D721Med (cell line): ENCODE measurements around the gene PGLYRP4.
A peak's percentile ranks its signal among the peaks of the same experiment; 100 is the strongest.

Experiments used
- DNase-seq: peaks from one replicate; pipeline ENCODE4 v3.0.0; 2011; ENCODE audit warnings: low spot score; ENCODE audit not compliant: insufficient read length
- FAIRE-seq: peaks from 2 replicates; lab custom pipeline; 2011; peaks lifted over from hg19 to GRCh38; lab: Jason Lieb, UNC
- TF ChIP-seq, protein P1 (sequence below): IDR thresholded peaks from 2 replicates; pipeline ENCODE4 v1.5.1; 2012; ENCODE audit warnings: mild to moderate bottlenecking, control low read depth; ENCODE audit not compliant: insufficient read depth; ENCODE audit errors: missing control alignments

Gene PGLYRP4

DNA sequence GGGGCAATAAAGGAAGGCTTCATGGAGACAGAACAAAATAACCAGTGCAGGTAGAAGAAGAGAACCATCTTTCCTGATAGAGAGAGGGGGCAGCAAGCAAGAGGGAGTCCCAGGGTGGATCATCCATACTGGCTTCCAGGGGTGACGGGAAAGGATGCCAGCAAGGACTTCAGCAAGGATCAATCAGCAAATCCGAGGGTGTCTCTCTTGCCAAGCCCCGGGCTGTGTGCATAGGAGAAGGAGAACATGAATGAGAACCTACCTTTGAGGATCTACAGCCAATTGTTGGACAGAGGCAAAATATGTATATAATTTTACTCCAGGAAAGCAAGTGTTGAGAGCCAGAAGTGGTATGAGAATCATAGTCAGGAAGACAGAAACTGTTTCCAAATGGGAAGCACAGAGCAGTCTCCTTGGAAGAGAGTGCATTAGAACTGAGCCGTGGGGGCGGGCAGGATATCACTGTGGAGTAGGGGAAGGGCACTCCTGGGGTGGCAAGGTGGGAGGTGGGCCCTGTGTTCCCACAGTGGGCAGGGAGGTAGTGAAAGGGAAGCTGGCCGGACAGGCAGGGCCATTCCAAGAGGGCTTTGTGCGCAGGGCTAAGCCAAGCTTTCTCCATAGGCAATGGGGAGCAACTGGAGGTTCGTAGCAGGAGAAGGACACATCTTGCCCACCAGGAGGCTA lies 7.9 kb upstream of the PGLYRP4 start:
- DNase-seq (no peak), FAIRE-seq (no peak)
- TF ChIP-seq, protein P1, sequence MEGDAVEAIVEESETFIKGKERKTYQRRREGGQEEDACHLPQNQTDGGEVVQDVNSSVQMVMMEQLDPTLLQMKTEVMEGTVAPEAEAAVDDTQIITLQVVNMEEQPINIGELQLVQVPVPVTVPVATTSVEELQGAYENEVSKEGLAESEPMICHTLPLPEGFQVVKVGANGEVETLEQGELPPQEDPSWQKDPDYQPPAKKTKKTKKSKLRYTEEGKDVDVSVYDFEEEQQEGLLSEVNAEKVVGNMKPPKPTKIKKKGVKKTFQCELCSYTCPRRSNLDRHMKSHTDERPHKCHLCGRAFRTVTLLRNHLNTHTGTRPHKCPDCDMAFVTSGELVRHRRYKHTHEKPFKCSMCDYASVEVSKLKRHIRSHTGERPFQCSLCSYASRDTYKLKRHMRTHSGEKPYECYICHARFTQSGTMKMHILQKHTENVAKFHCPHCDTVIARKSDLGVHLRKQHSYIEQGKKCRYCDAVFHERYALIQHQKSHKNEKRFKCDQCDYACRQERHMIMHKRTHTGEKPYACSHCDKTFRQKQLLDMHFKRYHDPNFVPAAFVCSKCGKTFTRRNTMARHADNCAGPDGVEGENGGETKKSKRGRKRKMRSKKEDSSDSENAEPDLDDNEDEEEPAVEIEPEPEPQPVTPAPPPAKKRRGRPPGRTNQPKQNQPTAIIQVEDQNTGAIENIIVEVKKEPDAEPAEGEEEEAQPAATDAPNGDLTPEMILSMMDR, result no peak

DNA sequence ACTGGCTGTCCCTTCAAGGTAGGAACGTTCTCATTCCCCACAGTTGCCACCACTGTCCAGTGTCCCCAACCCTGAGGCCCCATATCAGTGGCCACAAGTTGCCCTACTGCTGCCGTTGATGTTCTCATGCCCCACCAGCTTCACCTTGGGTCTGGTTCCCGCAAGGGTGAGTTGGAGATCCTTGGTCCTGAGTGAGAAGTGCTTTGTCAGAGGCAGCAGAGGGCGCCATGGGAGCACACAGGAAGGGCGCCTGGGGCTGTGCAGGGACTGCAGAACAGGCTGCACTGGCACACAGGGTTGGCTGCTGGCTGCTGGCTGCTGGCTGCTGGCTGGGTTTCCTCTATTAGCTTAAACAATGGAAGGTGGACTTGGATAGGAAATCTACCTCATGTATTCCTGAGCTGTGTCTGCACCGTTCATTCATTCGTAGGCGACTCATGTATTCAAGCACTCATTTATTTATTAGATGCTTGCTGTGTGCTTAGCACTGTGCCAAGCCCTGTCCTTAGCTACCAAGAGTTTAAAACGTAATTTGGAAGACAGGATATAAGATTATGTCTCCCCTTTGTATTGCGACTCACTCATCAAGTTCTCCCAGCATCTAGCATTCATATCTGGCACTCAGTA lies 6.9 kb upstream of the PGLYRP4 start:
- no peak for DNase-seq
- TF ChIP-seq, protein P1, result peak; percentile 64
- no peak for FAIRE-seq

DNA sequence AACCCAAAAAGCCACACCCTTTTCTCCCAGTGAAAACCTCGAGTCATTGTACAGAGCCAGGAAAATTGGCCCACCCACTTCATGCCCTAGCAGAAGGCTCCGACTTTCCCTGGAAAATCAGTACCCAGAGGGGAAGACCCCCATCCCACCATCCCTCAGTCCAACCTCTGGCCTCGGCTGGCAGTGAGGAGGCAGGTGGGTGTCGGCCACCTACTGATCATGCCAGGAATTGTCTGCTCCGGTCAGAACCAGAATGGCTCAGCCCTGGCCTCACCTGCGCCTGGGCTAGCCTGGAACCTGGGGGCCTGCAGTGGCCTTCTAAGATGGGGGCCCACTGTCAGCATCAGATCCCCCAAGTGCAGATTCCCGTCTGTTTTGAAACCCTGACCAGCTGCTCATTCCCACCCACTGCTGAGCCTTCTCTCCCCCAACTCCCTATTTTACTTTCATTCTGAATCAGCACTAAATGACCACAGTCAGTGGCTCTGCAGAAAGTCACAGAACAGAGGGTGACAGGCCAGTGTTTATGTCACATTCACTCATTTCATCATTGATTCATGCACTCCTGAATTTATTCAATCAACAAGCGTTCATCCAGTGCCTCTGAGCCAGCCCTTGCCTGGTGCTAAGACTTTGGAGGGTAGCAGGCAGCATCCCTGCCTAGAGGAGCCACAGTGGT lies 6.0 kb upstream of the PGLYRP4 start:
- DNase-seq (no peak), FAIRE-seq (no peak)
- TF ChIP-seq, protein P1, result no peak

DNA sequence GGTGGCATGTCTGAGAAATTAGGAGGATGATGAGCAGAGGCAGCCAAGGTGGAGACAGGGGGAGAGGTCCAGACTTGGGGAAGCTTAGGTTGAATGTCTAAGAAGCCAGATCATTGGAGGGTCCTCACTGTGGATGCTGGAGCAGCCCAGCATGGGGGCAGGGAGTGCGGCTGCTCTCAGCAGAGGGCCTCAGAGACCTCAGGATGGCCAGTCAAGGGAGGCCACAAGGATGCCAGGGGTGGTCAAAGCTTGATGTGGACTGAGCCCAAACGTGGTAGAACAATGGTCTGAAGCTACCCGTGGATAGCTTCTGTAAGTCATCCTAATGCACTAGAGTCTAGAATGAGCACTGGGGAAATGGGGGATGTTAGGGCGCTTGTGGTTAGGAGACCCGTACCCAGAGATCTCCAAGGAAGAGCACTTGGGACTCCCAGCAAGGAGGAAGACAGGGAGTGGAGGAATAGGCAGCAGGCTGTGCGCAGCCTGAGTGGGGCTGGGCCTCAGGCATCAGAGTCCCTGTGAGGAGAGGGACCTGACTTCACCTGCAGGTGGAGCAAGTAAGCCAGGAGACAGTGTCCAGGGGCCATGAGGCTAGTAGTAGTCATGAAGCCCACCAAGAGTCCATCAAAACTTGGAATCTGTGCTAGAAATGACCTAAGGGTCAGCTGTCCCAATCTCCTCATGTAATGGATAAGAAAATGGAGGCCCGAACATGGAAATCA lies 4.7 kb upstream of the PGLYRP4 start:
- FAIRE-seq, result no peak
- DNase-seq, result peak; percentile 46
- TF ChIP-seq, protein P1, result peak; percentile 33

DNA sequence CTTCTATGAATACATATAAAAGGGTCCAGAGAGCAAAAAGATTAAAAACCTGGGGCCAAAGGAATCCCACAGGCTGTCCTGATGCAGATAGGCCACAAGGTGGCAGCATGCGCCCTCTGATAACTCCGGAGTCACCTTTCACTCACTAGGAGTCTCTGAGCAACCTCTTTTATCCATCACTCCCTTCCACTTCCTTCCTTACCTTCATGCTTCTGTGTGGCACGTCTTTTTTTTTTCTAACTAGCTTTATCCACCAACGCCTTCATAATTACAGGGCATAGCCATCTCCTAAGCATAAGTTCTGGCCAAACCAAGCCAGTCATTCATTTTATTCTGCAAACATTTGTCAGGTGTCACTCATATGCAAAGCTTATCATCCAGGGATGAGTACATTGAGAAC lies 3.9 kb upstream of the PGLYRP4 start:
- FAIRE-seq (peak; percentile 38), DNase-seq (peak; percentile 73)
- TF ChIP-seq, protein P1, result peak; percentile 98

DNA sequence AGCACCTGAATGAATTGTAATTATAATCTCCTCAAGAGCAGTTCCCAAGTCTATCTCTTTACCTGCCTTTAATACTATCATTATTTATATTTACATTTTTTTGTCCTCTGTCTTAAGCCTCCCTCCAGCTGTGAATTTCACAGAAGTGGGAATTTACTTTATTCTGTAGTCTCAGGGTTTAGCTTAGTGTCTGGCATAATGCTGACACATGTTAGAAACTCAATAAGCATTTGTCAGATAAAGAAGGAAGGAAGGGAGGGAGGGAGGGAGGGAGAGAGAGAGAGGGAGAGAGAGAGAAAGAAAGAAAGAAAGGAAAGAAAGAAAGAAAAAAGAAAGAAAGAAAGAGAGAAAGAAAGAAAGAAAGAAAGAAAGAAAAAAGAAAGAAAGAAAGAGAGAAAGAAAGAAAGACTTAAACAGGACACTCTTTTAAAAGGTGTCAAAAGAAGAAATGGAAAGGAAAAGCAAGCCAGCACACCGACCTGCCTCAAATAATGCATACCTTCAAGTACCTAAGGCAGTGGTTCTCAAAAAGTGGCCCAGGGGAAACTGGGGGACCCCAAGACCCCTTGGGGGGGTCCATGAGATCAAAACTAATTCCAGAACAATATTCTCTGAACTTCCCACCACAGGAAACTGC lies 1.8 kb upstream of the PGLYRP4 start:
- TF ChIP-seq, protein P1, result no peak
- DNase-seq (no peak), FAIRE-seq (no peak)
